Measurements from ENCODE around the gene TEAD1. TPM values are rescaled to one million over a fixed set of nuclear protein-coding genes. Genes with fewer than 3 reads are reported as not detected.
"Not testable (repeated sequence)": the region's sequence is repeated elsewhere in the genome, so short reads cannot be mapped to it uniquely, and the experiment has no call there.

TEAD1 gene
- total RNA-seq, 2 donors from 2014 or later, result 47.9 to 87.0 TPM

DNA sequence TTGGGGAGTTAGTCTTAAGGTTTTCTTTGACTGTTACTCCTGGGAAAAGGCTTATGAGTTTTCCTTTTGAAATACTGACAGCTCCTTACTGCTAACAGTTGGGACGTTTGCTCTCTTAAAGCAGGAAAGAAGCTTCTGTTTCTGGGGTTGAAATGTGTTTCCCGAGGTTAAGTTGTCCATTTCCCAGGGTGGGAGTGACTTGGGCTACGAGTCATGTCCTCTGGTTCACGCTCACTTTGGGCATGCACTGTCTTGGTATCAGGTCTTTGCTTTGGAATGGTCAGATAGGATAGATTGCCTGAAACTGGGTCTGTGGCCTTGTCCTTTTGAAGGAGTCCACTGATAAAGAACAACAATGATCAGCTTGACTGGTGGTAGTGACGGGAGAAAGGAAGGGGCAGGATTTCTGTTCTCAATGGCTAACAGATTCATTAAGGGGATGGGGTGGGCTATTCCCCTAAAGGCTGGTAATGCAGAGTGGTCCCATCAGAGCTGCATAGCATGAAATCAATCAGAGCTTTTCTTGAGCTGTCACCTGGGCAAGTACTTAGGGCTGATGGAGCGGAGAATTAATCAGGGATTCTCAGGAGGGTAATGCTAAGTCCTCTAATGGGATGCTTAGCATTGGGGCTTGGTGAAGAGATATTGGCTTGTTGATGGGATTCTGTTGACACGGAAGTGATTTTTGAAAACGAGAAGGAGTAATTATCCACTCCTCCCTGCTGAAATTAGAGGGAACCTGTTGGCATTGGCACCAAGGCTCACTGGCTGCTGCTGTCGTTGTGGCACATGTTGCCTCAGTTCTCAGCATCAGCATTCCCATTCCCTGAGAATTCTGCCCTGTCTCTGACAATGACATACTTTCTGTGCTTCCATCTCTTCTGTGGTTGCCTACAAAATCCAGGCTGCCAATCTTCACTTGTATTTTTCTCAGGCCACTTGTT is 81.6 kb downstream of the TEAD1 start:
- no peak overlapping the region for H3K27ac ChIP-seq
- no peaks in the 10 kb centered on the region for H3K9me3 ChIP-seq
- H3K27me3 ChIP-seq (replicated peaks; ENCODE audit: insufficient read depth), result no peaks in the 10 kb centered on the region
- H3K36me3 ChIP-seq, result no peaks in the 10 kb centered on the region
- DNase-seq (ENCODE audit: low spot score), result no peak
- 79% methylated on average over 9 of the region's 9 CpGs for WGBS
- H3K4me1 ChIP-seq (replicated peaks), result no peaks in the 10 kb centered on the region
- TF ChIP-seq, protein P1, sequence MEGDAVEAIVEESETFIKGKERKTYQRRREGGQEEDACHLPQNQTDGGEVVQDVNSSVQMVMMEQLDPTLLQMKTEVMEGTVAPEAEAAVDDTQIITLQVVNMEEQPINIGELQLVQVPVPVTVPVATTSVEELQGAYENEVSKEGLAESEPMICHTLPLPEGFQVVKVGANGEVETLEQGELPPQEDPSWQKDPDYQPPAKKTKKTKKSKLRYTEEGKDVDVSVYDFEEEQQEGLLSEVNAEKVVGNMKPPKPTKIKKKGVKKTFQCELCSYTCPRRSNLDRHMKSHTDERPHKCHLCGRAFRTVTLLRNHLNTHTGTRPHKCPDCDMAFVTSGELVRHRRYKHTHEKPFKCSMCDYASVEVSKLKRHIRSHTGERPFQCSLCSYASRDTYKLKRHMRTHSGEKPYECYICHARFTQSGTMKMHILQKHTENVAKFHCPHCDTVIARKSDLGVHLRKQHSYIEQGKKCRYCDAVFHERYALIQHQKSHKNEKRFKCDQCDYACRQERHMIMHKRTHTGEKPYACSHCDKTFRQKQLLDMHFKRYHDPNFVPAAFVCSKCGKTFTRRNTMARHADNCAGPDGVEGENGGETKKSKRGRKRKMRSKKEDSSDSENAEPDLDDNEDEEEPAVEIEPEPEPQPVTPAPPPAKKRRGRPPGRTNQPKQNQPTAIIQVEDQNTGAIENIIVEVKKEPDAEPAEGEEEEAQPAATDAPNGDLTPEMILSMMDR (IDR thresholded peaks at IDR 0.05), result no peak
- H3K4me3 ChIP-seq, result no peak overlapping the region
- intact Hi-C loops (cut with DNase I), result no loop called here

DNA sequence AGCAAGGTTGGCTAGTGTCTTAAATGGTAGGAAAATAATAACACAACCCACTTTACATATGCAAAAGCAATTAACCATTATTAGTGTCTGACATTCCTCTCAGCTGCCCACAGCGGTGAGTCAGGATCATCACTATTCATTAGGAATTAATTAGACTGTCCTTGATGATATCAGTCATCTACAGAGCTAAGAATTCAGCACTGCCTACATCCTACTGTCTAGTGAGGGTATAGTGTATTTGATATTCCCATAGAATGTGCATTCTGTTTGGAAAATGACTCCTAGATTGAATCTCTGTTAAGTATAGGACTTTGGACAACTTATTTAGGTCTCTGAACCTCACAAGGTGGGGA is 82.2 kb downstream of the TEAD1 start:
- intact Hi-C loops (cut with DNase I), result no loop called here
- no peak overlapping the region for H3K4me3 ChIP-seq
- H3K9me3 ChIP-seq, result no peaks in the 10 kb centered on the region
- no peaks in the 10 kb centered on the region for H3K4me1 ChIP-seq (replicated peaks)
- H3K27ac ChIP-seq, result no peak overlapping the region
- 96% methylated on average over 1 of the region's 1 CpG for WGBS
- TF ChIP-seq POLR2A (IDR thresholded peaks at IDR 0.05) (no peak), POLR2AphosphoS5 (IDR thresholded peaks at IDR 0.05) (no peak)
- TF ChIP-seq, protein P1 (IDR thresholded peaks at IDR 0.05), result no peak
- no peaks in the 10 kb centered on the region for H3K36me3 ChIP-seq
- DNase-seq (ENCODE audit: low spot score), result no peak
- H3K27me3 ChIP-seq (replicated peaks; ENCODE audit: insufficient read depth), result no peaks in the 10 kb centered on the region

DNA sequence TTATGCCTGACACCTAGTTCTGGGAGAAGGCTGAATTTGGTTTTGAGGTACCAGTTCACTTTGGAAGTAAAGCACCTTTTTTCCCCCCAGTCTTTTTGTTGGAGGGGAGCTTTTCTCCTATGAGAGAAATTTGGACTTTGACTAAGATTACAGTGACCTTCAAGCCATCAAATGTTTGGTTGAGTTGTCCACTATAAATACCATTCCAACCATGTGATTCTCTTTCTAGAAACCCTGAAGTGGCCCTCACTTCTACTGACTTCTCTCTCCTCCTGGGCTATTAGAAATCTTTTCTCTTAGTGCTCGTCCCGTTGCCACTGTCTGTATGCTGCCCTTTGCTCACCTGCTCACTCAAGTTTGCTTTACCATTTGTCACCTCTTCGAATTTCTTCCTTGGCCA is 82.6 kb downstream of the TEAD1 start:
- H3K27ac ChIP-seq, result no peak overlapping the region
- no peaks in the 10 kb centered on the region for H3K27me3 ChIP-seq (replicated peaks; ENCODE audit: insufficient read depth)
- no peaks in the 10 kb centered on the region for H3K4me1 ChIP-seq (replicated peaks)
- TF ChIP-seq POLR2AphosphoS5 (IDR thresholded peaks at IDR 0.05) (no peak), POLR2A (IDR thresholded peaks at IDR 0.05) (no peak)
- TF ChIP-seq, protein P1 (IDR thresholded peaks at IDR 0.05), result no peak
- H3K4me3 ChIP-seq, result no peak overlapping the region
- WGBS, result 65% methylated on average over 3 of the region's 3 CpGs
- H3K9me3 ChIP-seq, result no peaks in the 10 kb centered on the region
- H3K36me3 ChIP-seq, result no peaks in the 10 kb centered on the region
- intact Hi-C loops (cut with DNase I), result no loop called here
- no peak for DNase-seq (ENCODE audit: low spot score)

DNA sequence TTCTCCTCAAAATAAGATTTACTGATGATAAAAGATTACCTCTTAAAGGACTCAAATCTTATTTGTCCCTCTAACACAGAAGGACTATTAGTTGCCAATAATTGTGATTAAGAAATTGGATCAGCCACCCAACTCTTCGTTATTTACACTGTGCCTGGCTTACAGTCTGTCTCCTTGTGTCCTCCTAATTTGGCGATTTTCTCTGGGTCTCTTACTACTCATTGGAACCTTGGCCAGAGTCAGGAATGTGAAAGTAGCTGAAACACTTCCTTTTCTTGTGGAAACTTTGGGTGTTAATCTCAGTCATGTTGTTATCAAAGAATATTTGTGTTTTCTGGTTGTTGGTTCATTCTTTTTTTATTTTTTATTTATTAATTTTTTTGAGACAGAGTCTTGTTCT is 83.2 kb downstream of the TEAD1 start:
- no peak overlapping the region for H3K27ac ChIP-seq
- WGBS, result 44% methylated on average over 2 of the region's 2 CpGs
- TF ChIP-seq POLR2AphosphoS5 (IDR thresholded peaks at IDR 0.05) (no peak), POLR2A (IDR thresholded peaks at IDR 0.05) (no peak)
- TF ChIP-seq, protein P1 (IDR thresholded peaks at IDR 0.05), result no peak
- no peak for DNase-seq (ENCODE audit: low spot score)
- H3K36me3 ChIP-seq, result no peaks in the 10 kb centered on the region
- no peaks in the 10 kb centered on the region for H3K4me1 ChIP-seq (replicated peaks)
- intact Hi-C loops (cut with DNase I), result no loop called here
- no peaks in the 10 kb centered on the region for H3K9me3 ChIP-seq
- no peaks in the 10 kb centered on the region for H3K27me3 ChIP-seq (replicated peaks; ENCODE audit: insufficient read depth)
- no peak overlapping the region for H3K4me3 ChIP-seq

DNA sequence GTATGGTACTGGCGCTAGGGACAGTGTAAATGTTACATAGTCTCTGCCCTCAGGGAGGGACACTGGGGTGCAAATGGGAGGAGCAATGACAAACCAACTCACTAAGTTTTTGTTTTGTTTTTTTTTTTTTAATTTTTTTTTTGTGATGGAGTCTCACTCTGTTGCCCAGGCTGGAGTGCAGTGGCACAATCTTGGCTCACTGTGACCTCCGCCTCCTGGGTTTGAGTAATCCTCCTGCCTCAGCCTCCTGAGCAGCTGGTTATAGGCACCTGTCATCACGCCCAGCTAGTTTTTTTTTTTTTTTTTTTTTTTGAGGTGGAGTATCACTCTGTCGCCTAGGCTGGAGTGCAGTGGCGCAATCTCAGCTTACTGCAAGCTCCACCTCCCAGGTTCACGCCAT is 83.9 kb downstream of the TEAD1 start:
- H3K27me3 ChIP-seq (replicated peaks; ENCODE audit: insufficient read depth); H3K36me3 ChIP-seq; H3K4me1 ChIP-seq (replicated peaks); H3K4me3 ChIP-seq; DNase-seq (ENCODE audit: low spot score); H3K9me3 ChIP-seq; intact Hi-C loops (cut with DNase I); H3K27ac ChIP-seq: not testable (repeated sequence)
- 97% methylated on average over 6 of the region's 6 CpGs for WGBS
